GM12878 (cell line): ENCODE results near the gene ZNF473. TPM values are rescaled to one million over a fixed set of nuclear protein-coding genes. Genes with fewer than 3 reads are reported as not detected.

ENCODE experiments used
- ATAC-seq: fragments of 200-7000 bp; cut with Tn5 transposase; 3 replicates; pipeline ENCODE4 v1.9.1; 2020; ENCODE audit warnings: mild to moderate bottlenecking, moderate library complexity
- Bru-seq: library from RNA; stranded (reverse); fragments of 400-500 nt; gene quantifications from one replicate; lab custom pipeline; 2021; lab: Mats Ljungman, UMichigan
- BruChase-seq, 2 experiments: library from RNA; stranded (reverse); fragments of 400-500 nt; gene quantifications; one replicate each; lab custom pipeline; 2021; lab: Mats Ljungman, UMichigan
- BruUV-seq: library from RNA; stranded (reverse); fragments of 400-500 nt; replicated peaks from 2 replicates; lab custom pipeline; 2021; lab: Mats Ljungman, UMichigan
- CTCF ChIA-PET: fragments of 300-600 bp; sonication (Branson Sonifier 250); formaldehyde crosslinking; extraction: SDS; loops from one replicate; lab custom pipeline; 2021; ENCODE audit warnings: inconsistent platforms; lab: Yijun Ruan, JAX
- POLR2A ChIA-PET: fragments of 350-600 bp; formaldehyde crosslinking; extraction: SDS; loops from one replicate; lab custom pipeline; 2021; ENCODE audit warnings: inconsistent platforms; lab: Charles Lee
- RAD21 ChIA-PET: fragments of 300-600 bp; sonication (Branson Sonifier 250); formaldehyde crosslinking; loops from one replicate; lab custom pipeline; 2023; ENCODE audit warnings: antibody characterized with exemption; ENCODE audit not compliant: unreplicated experiment; lab: Charles Lee
- SMC1A ChIA-PET: fragments of 300-600 bp; sonication (Branson Sonifier 250); formaldehyde crosslinking; loops from one replicate; lab custom pipeline; 2023; ENCODE audit not compliant: unreplicated experiment, uncharacterized antibody; lab: Charles Lee
- DNase-seq: peaks from one replicate; pipeline ENCODE4 v3.0.0-alpha.2; 2011; ENCODE audit warnings: low read depth, low spot score
- FAIRE-seq: peaks from 3 replicates; lab custom pipeline; 2011; peaks lifted over from hg19 to GRCh38; lab: Jason Lieb, UNC
- H2AFZ ChIP-seq: 2 replicates; pipeline ENCODE4 v1.6.0; 2011; ENCODE audit warnings: low read depth, low read length, control low read depth; ENCODE audit not compliant: control insufficient read depth
- H3K27ac ChIP-seq: 2 replicates; pipeline ENCODE4 v1.5.1; 2011; ENCODE audit warnings: control low read depth; ENCODE audit not compliant: control insufficient read depth, insufficient read depth
- H3K27me3 ChIP-seq, 2 experiments: replicated peaks in 1 of 2; 2 replicates each; pipeline versions ENCODE4 v1.6.0 to v1.6.1; 2011; ENCODE audit warnings: low read length in 1 of 2; ENCODE audit not compliant: control insufficient read depth in 2 of 2, insufficient read depth in 2 of 2
- H3K36me3 ChIP-seq, 2 experiments: 2 replicates each; pipeline ENCODE4 v1.5.1; 2011; ENCODE audit warnings: low read length in 1 of 2; ENCODE audit not compliant: control insufficient read depth in 2 of 2, insufficient read depth in 2 of 2
- H3K4me1 ChIP-seq: 2 replicates; pipeline ENCODE4 v1.6.1; 2011; ENCODE audit warnings: mild to moderate bottlenecking, low read length, moderate library complexity, mixed read lengths; ENCODE audit not compliant: control insufficient read depth, insufficient read depth
- H3K4me2 ChIP-seq: 2 replicates; pipeline ENCODE4 v1.6.0; 2011; ENCODE audit warnings: control low read depth; ENCODE audit not compliant: control insufficient read depth, insufficient read depth
- H3K4me3 ChIP-seq: fragments of 200-600 bp; sonication (generic); 2 replicates; pipeline ENCODE4 v1.5.1; 2016
- H3K79me2 ChIP-seq: 2 replicates; pipeline ENCODE4 v1.6.0; 2011; ENCODE audit warnings: low read length; ENCODE audit not compliant: control insufficient read depth, insufficient read depth
- H3K9ac ChIP-seq: 2 replicates; pipeline ENCODE4 v1.8.0; 2011; ENCODE audit warnings: low read length, control low read depth, mixed read lengths; ENCODE audit not compliant: control insufficient read depth, insufficient read depth
- H3K9me3 ChIP-seq: replicated peaks from 3 replicates; pipeline ENCODE4 v1.5.1; 2011; ENCODE audit warnings: mild to moderate bottlenecking, low read length; ENCODE audit not compliant: control insufficient read depth, insufficient read depth
- H4K20me1 ChIP-seq: 2 replicates; pipeline ENCODE4 v1.6.0; 2011; ENCODE audit not compliant: control insufficient read depth, insufficient read depth
- BHLHE40 ChIP-seq, 2 experiments: fragments of 450-650 bp in 1 of 2; IDR thresholded peaks; 2 replicates each; pipeline ENCODE4 v1.6.1; 2011 to 2017; ENCODE audit warnings: low read depth in 2 of 2, borderline replicate concordance in 1 of 2, improper control_type of control experiment in 1 of 2, low read length in 1 of 2, mild to moderate bottlenecking in 1 of 2
- E2F8 ChIP-seq: fragments of 450-650 bp; IDR thresholded peaks from 2 replicates; pipeline ENCODE4 v1.6.1; 2018; ENCODE audit warnings: mild to moderate bottlenecking, low read depth, moderate library complexity; ENCODE audit not compliant: partially characterized antibody
- HDAC2 ChIP-seq: fragments of 200-600 bp; sonication (generic); IDR thresholded peaks from 2 replicates; pipeline ENCODE4 v1.6.1; 2017
- HSF1 ChIP-seq: fragments of 150-350 bp; IDR thresholded peaks from 2 replicates; pipeline ENCODE4 v1.6.1; 2014; ENCODE audit warnings: mild to moderate bottlenecking, low read depth, low read length
- ZBTB40 ChIP-seq: fragments of 450-650 bp; IDR thresholded peaks from 2 replicates; pipeline ENCODE4 v1.6.1; 2016; ENCODE audit warnings: mild to moderate bottlenecking, moderate library complexity, borderline replicate concordance
- WGBS: methylation state at CpG from one replicate; pipeline ENCODE4 v1.1.6; 2016; ENCODE audit warnings: low lambda C conversion rate; ENCODE audit not compliant: insufficient replicate concordance, insufficient coverage; ENCODE audit errors: missing lambda C conversion rate; 5-methylcytosine and 5-hydroxymethylcytosine counted together
- in situ Hi-C: fragments of 300-500 bp; cut with MboI; formaldehyde crosslinking; loops from 9 replicates; pipeline ENCODE4 v1.14.3; 2018; ENCODE audit warnings: mixed read lengths
- intact Hi-C: fragments of 100-400 bp; cut with micrococcal nuclease; formaldehyde crosslinking; loops from one replicate; pipeline ENCODE4 v1.14.2; 2022; ENCODE audit not compliant: unreplicated experiment
- long read RNA-seq, 2 experiments: library from polyadenylated mRNA; unstranded; transcript quantifications; one replicate each; pipeline ENCODE4 v2.0.0, GENCODE V29; 2019 to 2020
- polyA minus RNA-seq, 3 experiments: library from RNA; depleted of rRNA, polyadenylated mRNA; stranded (reverse); fragments of >200 nt; gene quantifications; 2 replicates each; pipeline ENCODE4 v1.2.3, GENCODE V29; 2011
- polyA plus RNA-seq, 11 experiments: library from polyadenylated mRNA; depleted of rRNA in 4 of 11; unstranded in 6 of 11; stranded (reverse) in 5 of 11; fragments of >200 nt; fragmentation: Nextera tagmentation in 4 of 11; fragmentation: Illumina TruSeq in 1 of 11; extraction: Ambion mirVana in 4 of 11; extraction: Trizol in 1 of 11; gene quantifications; 1 replicate in 1 of 11; 2 replicates in 10 of 11; pipeline versions ENCODE4 v1.2.1 to v1.2.3, GENCODE V29; 2011 to 2016; ENCODE audit warnings: inconsistent platforms in 2 of 11, missing spikeins in 2 of 11, low read depth in 1 of 11
- total RNA-seq, 4 experiments: library from RNA; depleted of rRNA in 3 of 4; stranded (reverse); fragments of >200 nt in 3 of 4; fragmentation: Illumina TruSeq in 1 of 4; extraction: Trizol in 1 of 4; gene quantifications; 2 replicates each; pipeline versions ENCODE4 v1.2.1 to v1.2.3, GENCODE V29; 2013 to 2021

Gene ZNF473
- total RNA-seq (2013; cell fraction: nucleolus; rRNA removed), result 34.2 and 36.5 TPM in 2 replicates
- total RNA-seq (2014; rRNA removed) (6.8 TPM in 2 replicates), total RNA-seq (2014; rRNA removed; fragmentation: Illumina TruSeq; extraction: Trizol) (7.1 and 8.7 TPM in 2 replicates), total RNA-seq (2021) (10.0 and 10.2 TPM in 2 replicates), polyA plus RNA-seq (2011; rRNA removed) (13.4 and 14.9 TPM in 2 replicates), polyA plus RNA-seq (2014; fragmentation: Illumina TruSeq; extraction: Trizol) (7.4 and 9.1 TPM in 2 replicates), polyA plus RNA-seq (2014; fragmentation: Nextera tagmentation; extraction: Ambion mirVana) (1 to 10 TPM; 2.3 to 2.8 TPM), polyA plus RNA-seq (2014; rRNA removed) (5.3 and 5.7 TPM in 2 replicates), polyA plus RNA-seq (2016; fragmentation: Nextera tagmentation; extraction: Ambion mirVana) (1 to 10 TPM; 5.7 TPM), polyA minus RNA-seq (2011; rRNA and poly(A)+ RNA removed) (19.8 and 19.9 TPM in 2 replicates), Bru-seq, nascent RNA (percentile 69 among the genes with signal in this experiment), BruChase-seq, experiment 1, labeled RNA remaining after a 6-hour chase (percentile 56 among the genes with signal in this experiment), BruChase-seq, experiment 2, labeled RNA remaining after a 2-hour chase (percentile 67 among the genes with signal in this experiment)
- 4.4 TPM for polyA plus RNA-seq (2011; ENCODE audit: low read depth)
- polyA plus RNA-seq (2011; cell fraction: cytosol; rRNA removed), result 8.5 and 10.3 TPM in 2 replicates
- 26.2 and 27.2 TPM in 2 replicates for polyA plus RNA-seq (2011; cell fraction: nucleus; rRNA removed)
- 4.4 and 6.4 TPM in 2 replicates for polyA plus RNA-seq (2012)
- polyA minus RNA-seq (2011; cell fraction: cytosol; rRNA and poly(A)+ RNA removed), result 3.5 and 7.9 TPM in 2 replicates
- polyA minus RNA-seq (2011; cell fraction: nucleus; rRNA and poly(A)+ RNA removed), result 9.4 and 16.3 TPM in 2 replicates
- long read RNA-seq, experiment 1, full-length matches to known transcripts, result 9 of 10 reads
- long read RNA-seq, experiment 1, partial matches to known transcripts, result 0 of 10 reads
- long read RNA-seq, experiment 1, other reads (novel, unspliced or antisense), result 1 of 10 reads
- long read RNA-seq, experiment 2, full-length matches to known transcripts, result 34 of 41 reads
- long read RNA-seq, experiment 2, partial matches to known transcripts, result 2 of 41 reads
- long read RNA-seq, experiment 2, other reads (novel, unspliced or antisense), result 5 of 41 reads

- in situ Hi-C loops, result loop anchor here (10.0 kb wide), 1 partner anchor 1079 kb away; the partner anchor contains the start of gene CTU1
- Histone ChIP-seq H3K79me2 (peaks cover 34% of the 10 kb centered on the region), H3K4me3 (peak within 1 kb of the TSS; percentile 79), H3K4me1 (peaks cover 16% of the 10 kb centered on the region), H3K9ac (peak within 1 kb of the TSS; percentile 83), H3K9me3 (no peaks in the 10 kb centered on the region), H3K27me3 (no peaks in the 10 kb centered on the region), H2AFZ (peak within 1 kb of the TSS; percentile 100), H4K20me1 (no peaks in the 10 kb centered on the region), H3K27ac (peak within 1 kb of the TSS; percentile 81), H3K4me2 (peak within 1 kb of the TSS; percentile 90), H3K36me3 (no peaks in the 10 kb centered on the region; a peak in 2 of 4 replicates)
- POLR2A ChIA-PET, result interaction anchor here (0.7 to 1.0 kb wide), 2 partner anchors 22 to 75 kb away, joined by 3 to 10 read pairs; no protein-coding TSS in a partner anchor
- SMC1A ChIA-PET, result no interaction called here
- WGBS, result 10% methylated on average over 39 of the region's 45 CpGs
- CTCF ChIA-PET, result no interaction called here
- intact Hi-C loops, result no loop called here
- FAIRE-seq (no peak), ATAC-seq (peak; percentile 89), DNase-seq (no peak)
- no TSS peak for BruUV-seq
- RAD21 ChIA-PET, result no interaction called here
- peak; percentile 78; the same call in 1 of the 2 replicates for TF ChIP-seq ZBTB40
- peak in 1 of 2 experiments; percentile 74; a peak in 2 of 4 replicates for TF ChIP-seq BHLHE40 (IDR thresholded peaks at IDR 0.05; ENCODE audit: borderline replicate concordance in 1 of 2, low read depth in 2 of 2, low read length in 1 of 2)
- TF ChIP-seq HSF1, result peak; percentile 32; the same call in 1 of the 2 replicates
- peak; percentile 87; the same call in 1 of the 2 replicates for TF ChIP-seq HDAC2
- TF ChIP-seq E2F8, result peak; percentile 40
These were observed at the start of gene ZNF473 for GRCh38 chr19:50025794-50026549. TSS of gene ZNF473 (plus strand) at chr19:50026005. CDS start at chr19:50031083, 5,078 bp downstream.
